ENCODE measurements around the gene CARHSP1. TPM values are rescaled to one million over a fixed set of nuclear protein-coding genes. Genes with fewer than 3 reads are reported as not detected.

The CARHSP1 gene
- total RNA-seq, 1 donor from 2014 or later = 27.0 TPM

GRCh38 chr16:8816967-8817655 lies 51.7 kb downstream of the CARHSP1 start:
- peaks cover 81% of the 10 kb centered on the region for H3K36me3 Mint-ChIP-seq (ENCODE audit: low read depth)
- no peak overlapping the region for H3K4me3 Mint-ChIP-seq
- ChIA-PET CTCF (no interaction called here), POLR2A (interaction anchor here (1.1 to 2.3 kb wide), 2 partner anchors 52 to 74 kb away, joined by 3 to 10 read pairs; partner anchors contain the start of gene CARHSP1)
- ATAC-seq (ENCODE audit: low read depth) = no peak
- H3K27ac Mint-ChIP-seq = no peak overlapping the region
- peaks cover 19% of the 10 kb centered on the region for H3K4me1 Mint-ChIP-seq
- TF ChIP-seq CTCF (IDR thresholded peaks at IDR 0.05) = no peak
- H3K27me3 Mint-ChIP-seq = no peaks in the 10 kb centered on the region
- intact Hi-C loops (cut with micrococcal nuclease) = no loop called here
- no peak for DNase-seq
- H3K9me3 Mint-ChIP-seq = no peaks in the 10 kb centered on the region

GRCh38 chr16:8814095-8814806 lies 54.6 kb downstream of the CARHSP1 start:
- CTCF ChIA-PET = no interaction called here
- peaks cover 14% of the 10 kb centered on the region for H3K4me1 Mint-ChIP-seq
- no peaks in the 10 kb centered on the region for H3K9me3 Mint-ChIP-seq
- TF ChIP-seq CTCF (IDR thresholded peaks at IDR 0.05) = no peak
- DNase-seq (no peak), ATAC-seq (ENCODE audit: low read depth) (no peak)
- no peaks in the 10 kb centered on the region for H3K27me3 Mint-ChIP-seq
- intact Hi-C loops (cut with micrococcal nuclease) = no loop called here
- POLR2A ChIA-PET = no interaction called here
- no peak overlapping the region for H3K27ac Mint-ChIP-seq
- H3K36me3 Mint-ChIP-seq (ENCODE audit: low read depth) = peaks cover 86% of the 10 kb centered on the region
- H3K4me3 Mint-ChIP-seq = no peak overlapping the region

- Mint-ChIP-seq H3K4me1 (peaks cover 2% of the 10 kb centered on the region), H3K27me3 (no peaks in the 10 kb centered on the region), H3K9me3 (no peaks in the 10 kb centered on the region), H3K4me3 (no peak overlapping the region), H3K27ac (no peak overlapping the region), H3K36me3 (ENCODE audit: low read depth) (peaks cover 87% of the 10 kb centered on the region)
- ChIA-PET POLR2A (no interaction called here), CTCF (no interaction called here)
- ATAC-seq (ENCODE audit: low read depth) (no peak), DNase-seq (no peak)
- TF ChIP-seq CTCF (IDR thresholded peaks at IDR 0.05) = no peak
- intact Hi-C loops (cut with micrococcal nuclease) = no loop called here
Measured at GRCh38 chr16:8812162-8812843, 56.5 kb downstream of the CARHSP1 start.

- H3K36me3 Mint-ChIP-seq (ENCODE audit: low read depth) = peaks cover 93% of the 10 kb centered on the region
- POLR2A ChIA-PET = no interaction called here
- H3K27me3 Mint-ChIP-seq = no peaks in the 10 kb centered on the region
- H3K4me1 Mint-ChIP-seq = no peaks in the 10 kb centered on the region
- CTCF ChIA-PET = no interaction called here
- no peaks in the 10 kb centered on the region for H3K9me3 Mint-ChIP-seq
- intact Hi-C loops (cut with micrococcal nuclease) = no loop called here
- ATAC-seq (ENCODE audit: low read depth) (no peak), DNase-seq (no peak)
- no peak for TF ChIP-seq CTCF (IDR thresholded peaks at IDR 0.05)
- no peak overlapping the region for H3K27ac Mint-ChIP-seq
- H3K4me3 Mint-ChIP-seq = no peak overlapping the region
Measured at GRCh38 chr16:8808613-8809353, 60.0 kb downstream of the CARHSP1 start.

All from activated B cell treated with CpG ODN at 0.5 μM for 24 hours (primary cell).